Suprapubic skin (tissue), 4 donors: ENCODE measurements around the gene SYNE2. TPM values are rescaled to one million over a fixed set of nuclear protein-coding genes. Genes with fewer than 3 reads are reported as not detected.
"Not testable (repeated sequence)": the region's sequence is repeated elsewhere in the genome, so short reads cannot be mapped to it uniquely, and the experiment has no call there.

Source experiments
- DNase-seq, 2 donors: peaks; one replicate each; pipeline ENCODE4 v3.0.0-alpha.2; 2019; ENCODE audit warnings: low spot score in 2 of 2
- H3K27ac ChIP-seq: fragments of 200-600 bp; sonication (generic); one replicate; pipeline ENCODE4 v1.5.1; 2019
- H3K27me3 ChIP-seq: fragments of 200-600 bp; sonication (generic); one replicate; pipeline ENCODE4 v1.5.1; 2019
- H3K36me3 ChIP-seq: fragments of 200-600 bp; sonication (generic); one replicate; pipeline ENCODE4 v1.5.1; 2019
- H3K4me1 ChIP-seq: fragments of 200-600 bp; sonication (generic); one replicate; pipeline ENCODE4 v1.5.1; 2019
- H3K4me3 ChIP-seq: fragments of 200-600 bp; sonication (generic); one replicate; pipeline ENCODE4 v1.5.1; 2019; ENCODE audit warnings: mild to moderate bottlenecking
- H3K9me3 ChIP-seq: fragments of 200-600 bp; sonication (generic); one replicate; pipeline ENCODE4 v1.5.1; 2019
- CTCF ChIP-seq, 2 donors: fragments of 200-600 bp in 1 of 2; fragments of 450-650 bp in 1 of 2; sonication (generic) in 1 of 2; IDR thresholded peaks; one replicate each; pipeline ENCODE4 v1.5.1; 2016 to 2019; ENCODE audit warnings: antibody characterized with exemption in 2 of 2, mild to moderate bottlenecking in 1 of 2, moderate library complexity in 1 of 2
- EP300 ChIP-seq: sonication (generic); formaldehyde crosslinking; IDR thresholded peaks from one replicate; pipeline ENCODE4 v1.6.1; 2017; ENCODE audit warnings: antibody characterized with exemption
- POLR2A ChIP-seq, 2 donors: fragments of 450-650 bp; IDR thresholded peaks; one replicate each; pipeline ENCODE4 v1.6.1; 2017; ENCODE audit warnings: antibody characterized with exemption in 2 of 2, mild to moderate bottlenecking in 2 of 2, moderate library complexity in 2 of 2
- POLR2AphosphoS5 ChIP-seq, 3 donors: sonication (generic); formaldehyde crosslinking; IDR thresholded peaks; one replicate each; pipeline ENCODE4 v1.6.1; 2017; ENCODE audit warnings: antibody characterized with exemption in 3 of 3
- WGBS: methylation state at CpG from one replicate; pipeline ENCODE4 v1.1.5; 2018; 5-methylcytosine and 5-hydroxymethylcytosine counted together
- total RNA-seq, 4 donors: library from RNA; depleted of rRNA; stranded (reverse); fragments of >200 nt; gene quantifications; one replicate each; pipeline ENCODE4 v1.1.0, GENCODE V29; 2016

SYNE2 gene
- total RNA-seq, 4 donors from 2014 or later, result 234 to 658 (median 244) TPM

- no peak for TF ChIP-seq CTCF (IDR thresholded peaks at IDR 0.05)
- no peak for TF ChIP-seq POLR2AphosphoS5 (IDR thresholded peaks at IDR 0.05)
- no peak for TF ChIP-seq POLR2A (IDR thresholded peaks at IDR 0.05)
- no peak for TF ChIP-seq EP300
- DNase-seq, result no peak
- 67% methylated on average over 9 of the region's 9 CpGs for WGBS
- H3K36me3 ChIP-seq, result peaks cover 42% of the 10 kb centered on the region
- H3K27ac ChIP-seq, result no peak overlapping the region
- no peaks in the 10 kb centered on the region for H3K9me3 ChIP-seq
- H3K4me3 ChIP-seq, result no peak overlapping the region
- H3K4me1 ChIP-seq, result peaks cover 7% of the 10 kb centered on the region
- no peaks in the 10 kb centered on the region for H3K27me3 ChIP-seq
These were observed 261.4 kb downstream of the SYNE2 start for GRCh38 chr14:64114166-64114565.

- Histone ChIP-seq H3K27ac (no peak overlapping the region), H3K4me3 (no peak overlapping the region), H3K9me3 (no peaks in the 10 kb centered on the region), H3K27me3 (no peaks in the 10 kb centered on the region), H3K36me3 (peaks cover 41% of the 10 kb centered on the region), H3K4me1 (peaks cover 7% of the 10 kb centered on the region)
- DNase-seq, result no peak
- TF ChIP-seq EP300 (no peak), POLR2AphosphoS5 (IDR thresholded peaks at IDR 0.05) (no peak), CTCF (IDR thresholded peaks at IDR 0.05) (no peak), POLR2A (IDR thresholded peaks at IDR 0.05) (no peak)
- 100% methylated on average over 6 of the region's 7 CpGs for WGBS
These were observed 262.0 kb downstream of the SYNE2 start for GRCh38 chr14:64114796-64115195.

GRCh38 chr14:64115401-64115800, 262.6 kb downstream of the SYNE2 start:
- no peaks in the 10 kb centered on the region for H3K27me3 ChIP-seq
- no peaks in the 10 kb centered on the region for H3K9me3 ChIP-seq
- H3K4me1 ChIP-seq, result peaks cover 7% of the 10 kb centered on the region
- H3K4me3 ChIP-seq, result no peak overlapping the region
- TF ChIP-seq POLR2AphosphoS5 (IDR thresholded peaks at IDR 0.05), result no peak
- H3K27ac ChIP-seq, result no peak overlapping the region
- peaks cover 40% of the 10 kb centered on the region for H3K36me3 ChIP-seq
- DNase-seq, result no peak
- 84% methylated on average over 6 of the region's 6 CpGs for WGBS

GRCh38 chr14:64117671-64118402, 265.0 kb downstream of the SYNE2 start:
- no peak for DNase-seq
- Histone ChIP-seq H3K27me3 (no peaks in the 10 kb centered on the region), H3K4me3 (no peak overlapping the region), H3K36me3 (peaks cover 59% of the 10 kb centered on the region), H3K4me1 (peaks cover 7% of the 10 kb centered on the region), H3K27ac (peak overlapping the region; percentile 48), H3K9me3 (no peaks in the 10 kb centered on the region)
- TF ChIP-seq POLR2AphosphoS5 (IDR thresholded peaks at IDR 0.05) (no peak), CTCF (IDR thresholded peaks at IDR 0.05) (no peak), POLR2A (IDR thresholded peaks at IDR 0.05) (no peak), EP300 (no peak)
- 60% methylated on average over 11 of the region's 11 CpGs for WGBS

- 88% methylated on average over 7 of the region's 7 CpGs for WGBS
- not testable (repeated sequence) for H3K9me3 ChIP-seq, H3K4me1 ChIP-seq, DNase-seq, H3K4me3 ChIP-seq, H3K27me3 ChIP-seq
- peaks cover 59% of the 10 kb centered on the region for H3K36me3 ChIP-seq
- H3K27ac ChIP-seq, result peak overlapping the region; percentile 48
These were observed 265.6 kb downstream of the SYNE2 start for GRCh38 chr14:64118403-64118742.

GRCh38 chr14:64118892-64119291, 266.1 kb downstream of the SYNE2 start:
- no peak overlapping the region for H3K4me3 ChIP-seq
- H3K36me3 ChIP-seq, result peaks cover 61% of the 10 kb centered on the region
- no peak for DNase-seq
- H3K27ac ChIP-seq, result peak overlapping the region; percentile 48
- peaks cover 7% of the 10 kb centered on the region for H3K4me1 ChIP-seq
- TF ChIP-seq CTCF (IDR thresholded peaks at IDR 0.05) (no peak), POLR2AphosphoS5 (IDR thresholded peaks at IDR 0.05) (no peak), POLR2A (IDR thresholded peaks at IDR 0.05) (no peak), EP300 (no peak)
- WGBS, result 87% methylated on average over 2 of the region's 2 CpGs
- H3K27me3 ChIP-seq, result no peaks in the 10 kb centered on the region
- H3K9me3 ChIP-seq, result no peaks in the 10 kb centered on the region
